OCI-LY1 (cell line): Measurements from ENCODE around the gene RNF19B.

ENCODE experiments used
- EZH2 ChIP-seq: fragments of 200-600 bp; sonication (generic), shearing (Covaris generic); IDR thresholded peaks from 2 replicates; pipeline ENCODE4 v1.8.0; 2017; ENCODE audit warnings: borderline replicate concordance, mixed run types, mild to moderate bottlenecking, antibody characterized with exemption, low read length, moderate library complexity, mixed read lengths
- TF ChIP-seq, protein P1 (sequence below): fragments of 200-600 bp; sonication (generic), shearing (Covaris generic); IDR thresholded peaks from 2 replicates; pipeline ENCODE4 v1.5.1; 2017; ENCODE audit warnings: mild to moderate bottlenecking, antibody characterized with exemption, low read length, moderate library complexity, mixed read lengths

DNA sequence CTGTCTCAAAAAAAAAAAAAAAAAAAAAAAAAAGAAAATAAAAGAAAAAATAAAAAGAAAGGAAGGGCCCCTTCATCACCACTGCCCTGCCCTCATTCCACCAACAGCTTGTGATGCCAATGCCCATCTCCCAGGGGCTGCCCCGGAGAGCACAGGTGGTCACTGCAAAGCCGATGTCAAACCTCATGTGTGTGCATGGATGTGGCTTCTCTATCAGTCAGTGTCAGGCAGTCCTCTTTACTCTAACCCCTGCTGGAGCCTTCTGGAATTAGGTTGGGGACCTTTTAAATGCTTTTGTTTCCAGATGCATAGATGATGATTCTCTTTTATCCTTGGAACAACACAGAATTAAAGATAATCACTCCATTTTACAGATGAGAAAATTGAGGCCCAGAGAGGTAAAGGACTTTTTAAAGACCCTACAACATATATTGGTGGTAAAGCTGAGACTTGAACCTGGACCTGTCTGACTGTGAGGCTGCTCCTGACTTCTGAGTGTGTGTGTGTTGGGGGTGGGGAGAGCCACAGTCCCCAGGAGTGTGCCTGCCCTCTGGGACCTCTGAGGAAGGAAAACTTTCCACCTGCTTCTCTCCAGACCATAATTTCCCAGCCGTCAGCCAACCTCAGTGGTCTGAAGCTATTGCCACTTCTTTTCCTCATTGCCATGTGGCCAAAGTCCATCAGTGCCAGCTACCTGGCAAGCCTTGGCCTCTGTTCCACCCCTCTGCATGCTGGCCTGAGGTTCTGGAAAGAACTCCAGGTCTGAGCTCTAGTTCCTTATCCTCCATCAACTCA, 60.4 kb downstream of the RNF19B start:
- TF ChIP-seq, protein P1, sequence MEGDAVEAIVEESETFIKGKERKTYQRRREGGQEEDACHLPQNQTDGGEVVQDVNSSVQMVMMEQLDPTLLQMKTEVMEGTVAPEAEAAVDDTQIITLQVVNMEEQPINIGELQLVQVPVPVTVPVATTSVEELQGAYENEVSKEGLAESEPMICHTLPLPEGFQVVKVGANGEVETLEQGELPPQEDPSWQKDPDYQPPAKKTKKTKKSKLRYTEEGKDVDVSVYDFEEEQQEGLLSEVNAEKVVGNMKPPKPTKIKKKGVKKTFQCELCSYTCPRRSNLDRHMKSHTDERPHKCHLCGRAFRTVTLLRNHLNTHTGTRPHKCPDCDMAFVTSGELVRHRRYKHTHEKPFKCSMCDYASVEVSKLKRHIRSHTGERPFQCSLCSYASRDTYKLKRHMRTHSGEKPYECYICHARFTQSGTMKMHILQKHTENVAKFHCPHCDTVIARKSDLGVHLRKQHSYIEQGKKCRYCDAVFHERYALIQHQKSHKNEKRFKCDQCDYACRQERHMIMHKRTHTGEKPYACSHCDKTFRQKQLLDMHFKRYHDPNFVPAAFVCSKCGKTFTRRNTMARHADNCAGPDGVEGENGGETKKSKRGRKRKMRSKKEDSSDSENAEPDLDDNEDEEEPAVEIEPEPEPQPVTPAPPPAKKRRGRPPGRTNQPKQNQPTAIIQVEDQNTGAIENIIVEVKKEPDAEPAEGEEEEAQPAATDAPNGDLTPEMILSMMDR, result no peak
- no peak for TF ChIP-seq EZH2
